Liver (tissue), 9 donors: ENCODE measurements around the gene RNF212. TPM values are rescaled to one million over a fixed set of nuclear protein-coding genes. Genes with fewer than 3 reads are reported as not detected.

Experiments used
- DNase-seq: peaks from one replicate; pipeline ENCODE4 v3.0.0-alpha.2; 2017; ENCODE audit warnings: low spot score
- H3K27ac ChIP-seq, 2 donors: one replicate each; pipeline ENCODE4 v1.7.0; 2013; ENCODE audit warnings: inconsistent platforms in 2 of 2, low read length in 2 of 2, control low read depth in 1 of 2, low read depth in 1 of 2, mild to moderate bottlenecking in 1 of 2
- H3K27me3 ChIP-seq, 4 donors: one replicate each; pipeline versions ENCODE4 v1.6.1 to v1.7.0; 2013; ENCODE audit warnings: low read length in 3 of 4, inconsistent platforms in 1 of 4, mild to moderate bottlenecking in 1 of 4, moderate library complexity in 1 of 4; ENCODE audit not compliant: control insufficient read depth in 4 of 4, insufficient read depth in 4 of 4
- H3K36me3 ChIP-seq, 4 donors: one replicate each; pipeline versions ENCODE4 v1.6.1 to v1.7.0; 2013; ENCODE audit warnings: low read length in 3 of 4, mild to moderate bottlenecking in 3 of 4, low read depth in 1 of 4, moderate library complexity in 1 of 4; ENCODE audit not compliant: control insufficient read depth in 4 of 4, insufficient read depth in 3 of 4
- H3K4me1 ChIP-seq, 4 donors: one replicate each; pipeline versions ENCODE4 v1.6.1 to v1.7.0; 2013; ENCODE audit warnings: low read length in 3 of 4, mild to moderate bottlenecking in 3 of 4, moderate library complexity in 1 of 4; ENCODE audit not compliant: control insufficient read depth in 4 of 4, insufficient read depth in 4 of 4
- H3K4me3 ChIP-seq, 3 donors: one replicate each; pipeline versions ENCODE4 v1.6.1 to v1.7.0; 2013; ENCODE audit warnings: low read length in 3 of 3, control low read depth in 1 of 3, low read depth in 1 of 3, mild to moderate bottlenecking in 1 of 3
- H3K9ac ChIP-seq, 2 donors: one replicate each; pipeline ENCODE4 v1.7.0; 2013; ENCODE audit warnings: low read length in 2 of 2, mild to moderate bottlenecking in 2 of 2, moderate library complexity in 2 of 2, control low read depth in 1 of 2, low read depth in 1 of 2
- H3K9me3 ChIP-seq, 4 donors: one replicate each; pipeline versions ENCODE4 v1.6.1 to v1.7.0; 2013; ENCODE audit warnings: low read length in 3 of 4; ENCODE audit not compliant: control insufficient read depth in 4 of 4
- ATF3 ChIP-seq: IDR thresholded peaks from 2 replicates; pipeline ENCODE4 v1.6.1; 2016; ENCODE audit warnings: antibody characterized with exemption
- EGR1 ChIP-seq, 2 donors: IDR thresholded peaks; 2 replicates each; pipeline ENCODE4 v1.6.1; 2016 to 2018; ENCODE audit warnings: antibody characterized with exemption in 2 of 2, low read depth in 2 of 2
- FOXA1 ChIP-seq: IDR thresholded peaks from 2 replicates; pipeline ENCODE4 v1.6.1; 2016; ENCODE audit warnings: antibody characterized with exemption
- FOXA2 ChIP-seq: IDR thresholded peaks from 2 replicates; pipeline ENCODE4 v1.6.1; 2016; ENCODE audit warnings: antibody characterized with exemption
- GABPA ChIP-seq, 2 donors: IDR thresholded peaks in 1 of 2; conservative IDR thresholded peaks in 1 of 2; 2 replicates each; pipeline ENCODE4 v1.6.1; 2016; ENCODE audit warnings: antibody characterized with exemption in 2 of 2, mild to moderate bottlenecking in 1 of 2, moderate library complexity in 1 of 2
- HNF4A ChIP-seq, 2 donors: conservative IDR thresholded peaks; 2 replicates each; pipeline ENCODE4 v1.6.1; 2016; ENCODE audit warnings: antibody characterized with exemption in 2 of 2, mild to moderate bottlenecking in 2 of 2
- HNF4G ChIP-seq: IDR thresholded peaks from 2 replicates; pipeline ENCODE4 v1.6.1; 2016; ENCODE audit warnings: antibody characterized with exemption
- JUND ChIP-seq, 2 donors: IDR thresholded peaks; 2 replicates each; pipeline ENCODE4 v1.6.1; 2016; ENCODE audit warnings: antibody characterized with exemption in 2 of 2
- MAX ChIP-seq: IDR thresholded peaks from 2 replicates; pipeline ENCODE4 v1.6.1; 2016; ENCODE audit warnings: antibody characterized with exemption
- NR2F2 ChIP-seq: IDR thresholded peaks from 2 replicates; pipeline ENCODE4 v1.6.1; 2016; ENCODE audit warnings: antibody characterized with exemption
- REST ChIP-seq: IDR thresholded peaks from 2 replicates; pipeline ENCODE4 v1.6.1; 2016; ENCODE audit warnings: antibody characterized with exemption, mild to moderate bottlenecking
- RXRA ChIP-seq, 2 donors: IDR thresholded peaks; 2 replicates each; pipeline ENCODE4 v1.6.1; 2017 to 2018; ENCODE audit warnings: antibody characterized with exemption in 2 of 2, mild to moderate bottlenecking in 1 of 2
- SP1 ChIP-seq: IDR thresholded peaks from 2 replicates; pipeline ENCODE4 v1.6.1; 2018; ENCODE audit warnings: antibody characterized with exemption, mild to moderate bottlenecking
- TAF1 ChIP-seq: conservative IDR thresholded peaks from 2 replicates; pipeline ENCODE4 v1.6.1; 2016; ENCODE audit warnings: antibody characterized with exemption, mild to moderate bottlenecking
- YY1 ChIP-seq: IDR thresholded peaks from 2 replicates; pipeline ENCODE4 v1.6.1; 2016; ENCODE audit warnings: antibody characterized with exemption, mild to moderate bottlenecking
- ZBTB33 ChIP-seq: IDR thresholded peaks from 2 replicates; pipeline ENCODE4 v1.6.1; 2016; ENCODE audit warnings: antibody characterized with exemption
- WGBS: extraction: QIAGEN DNeasy Blood & Tissue Kit; methylation state at CpG from one replicate; pipeline ENCODE4 v1.1.7; 2013; 5-methylcytosine and 5-hydroxymethylcytosine counted together
- polyA plus RNA-seq, 2 donors: library from polyadenylated mRNA; stranded (reverse) in 1 of 2; unstranded in 1 of 2; fragments of 200-250 nt in 1 of 2; fragments of >200 nt in 1 of 2; fragmentation: Nextera tagmentation in 1 of 2; extraction: Ambion mirVana in 1 of 2; gene quantifications; one replicate each; pipeline versions ENCODE4 v1.2.1 to v1.2.3, GENCODE V29; 2013 to 2015
- total RNA-seq, 2 donors: library from RNA; depleted of rRNA; stranded (reverse); fragments of >200 nt; gene quantifications; one replicate each; pipeline ENCODE4 v1.2.3, GENCODE V29; 2014
- donor health status: healthy.
- donor health status: healthy.
- donor health status: healthy.
- donor health status: healthy.
- donor health status: healthy.

Gene RNF212
- total and polyA plus RNA-seq, 4 donors = 0.32 to 0.47 (median 0.38) TPM; not detected in 1

- H3K9me3 ChIP-seq = peaks cover 0 to 6% (median 1%) of the 10 kb centered on the region in 4 donors
- DNase-seq = no peak
- H3K27ac ChIP-seq = no peak overlapping the region
- WGBS = 78% methylated on average over 13 of the region's 13 CpGs
- no peak overlapping the region for H3K9ac ChIP-seq
- no peaks in the 10 kb centered on the region for H3K27me3 ChIP-seq
- no peaks in the 10 kb centered on the region for H3K4me1 ChIP-seq
- TF ChIP-seq MAX (no peak), ZBTB33 (no peak), HNF4A (conservative IDR thresholded peaks at IDR 0.05) (no peak), RXRA (IDR thresholded peaks at IDR 0.05) (no peak), NR2F2 (no peak), ATF3 (no peak), GABPA (IDR thresholded peaks at IDR 0.05 in 1 of 2, conservative IDR thresholded peaks at IDR 0.05 in 1 of 2) (no peak), HNF4G (no peak), REST (no peak), TAF1 (no peak), EGR1 (IDR thresholded peaks at IDR 0.05; ENCODE audit: low read depth in 2 of 2) (no peak), YY1 (no peak), JUND (IDR thresholded peaks at IDR 0.05) (no peak), FOXA2 (no peak), FOXA1 (no peak)
- no peaks in the 10 kb centered on the region for H3K36me3 ChIP-seq
- H3K4me3 ChIP-seq = no peak overlapping the region
Observed at GRCh38 chr4:1084796-1085403, 28.5 kb downstream of the RNF212 start.

- no peak overlapping the region for H3K9ac ChIP-seq
- no peaks in the 10 kb centered on the region for H3K4me1 ChIP-seq
- no peak for TF ChIP-seq SP1
- TF ChIP-seq ATF3 = no peak
- peaks cover 0 to 6% (median 1%) of the 10 kb centered on the region in 4 donors for H3K9me3 ChIP-seq
- WGBS = 85% methylated on average over 7 of the region's 7 CpGs
- DNase-seq = no peak
- no peak overlapping the region for H3K4me3 ChIP-seq
- no peaks in the 10 kb centered on the region for H3K27me3 ChIP-seq
- no peak overlapping the region for H3K27ac ChIP-seq
- no peaks in the 10 kb centered on the region for H3K36me3 ChIP-seq
Observed at GRCh38 chr4:1084394-1084793, 29.0 kb downstream of the RNF212 start.
